Subcutaneous adipose tissue (tissue), 4 donors: ENCODE results near the gene USP31. TPM values are rescaled to one million over a fixed set of nuclear protein-coding genes. Genes with fewer than 3 reads are reported as not detected.

Source experiments
- CTCF ChIP-seq: fragments of 450-650 bp; IDR thresholded peaks from one replicate; pipeline ENCODE4 v1.5.1; 2016; ENCODE audit warnings: low read depth, mild to moderate bottlenecking, control low read depth, antibody characterized with exemption, moderate library complexity
- total RNA-seq, 4 donors: library from RNA; depleted of rRNA; stranded (reverse); fragments of >200 nt; gene quantifications; one replicate each; pipeline ENCODE4 v1.1.0, GENCODE V29; 2016

Gene USP31
- total RNA-seq, 4 donors from 2014 or later, result 6.3 to 18.6 (median 13.2) TPM

- no peak for TF ChIP-seq CTCF
Observed at GRCh38 chr16:23089111-23089510, 60.1 kb downstream of the USP31 start.

- no peak for TF ChIP-seq CTCF
Observed at GRCh38 chr16:23088018-23088417, 61.2 kb downstream of the USP31 start.

GRCh38 chr16:23085949-23086348, 63.3 kb downstream of the USP31 start:
- no peak for TF ChIP-seq CTCF

- no peak for TF ChIP-seq CTCF
Observed at GRCh38 chr16:23082161-23082788, 67.0 kb downstream of the USP31 start.

GRCh38 chr16:23081675-23082119, 67.6 kb downstream of the USP31 start:
- TF ChIP-seq CTCF, result no peak

GRCh38 chr16:23080747-23081146, 68.5 kb downstream of the USP31 start:
- TF ChIP-seq CTCF, result no peak

GRCh38 chr16:23080329-23080728, 68.9 kb downstream of the USP31 start:
- TF ChIP-seq CTCF, result no peak
